Stimulated activated CD4-positive, alpha-beta T cell treated with anti-CD3 and anti-CD28 coated beads, Interleukin-12 subunit alpha, Interleukin-12 subunit beta, amount 100 ng/mL, for 4 hours (primary cell): ENCODE data around the gene PDSS1.
"Not testable (repeated sequence)": the region's sequence is repeated elsewhere in the genome, so short reads cannot be mapped to it uniquely, and the experiment has no call there.

ENCODE experiments used
- DNase-seq: peaks from one replicate; pipeline ENCODE4 v3.0.0-alpha.2; 2020

PDSS1 gene

GRCh38 chr10:26743091-26743490 is 45.6 kb downstream of the PDSS1 start:
- no peak for DNase-seq

- DNase-seq = no peak
These were observed 46.3 kb downstream of the PDSS1 start for GRCh38 chr10:26743841-26744240.

GRCh38 chr10:26746061-26746460 is 48.6 kb downstream of the PDSS1 start:
- no peak for DNase-seq

GRCh38 chr10:26755443-26755903 is 58.0 kb downstream of the PDSS1 start:
- no peak for DNase-seq

GRCh38 chr10:26759008-26759407 is 61.5 kb downstream of the PDSS1 start:
- no peak for DNase-seq

- DNase-seq = no peak
These were observed 68.0 kb downstream of the PDSS1 start for GRCh38 chr10:26765549-26765948.

- DNase-seq = no peak
These were observed 72.6 kb downstream of the PDSS1 start for GRCh38 chr10:26770069-26770468.

GRCh38 chr10:26773633-26774032 is 76.1 kb downstream of the PDSS1 start:
- DNase-seq = no peak

GRCh38 chr10:26776258-26776657 is 78.8 kb downstream of the PDSS1 start:
- no peak for DNase-seq

GRCh38 chr10:26777686-26778085 is 80.2 kb downstream of the PDSS1 start:
- no peak for DNase-seq

GRCh38 chr10:26779176-26779860 is 81.8 kb downstream of the PDSS1 start:
- no peak for DNase-seq

- DNase-seq = no peak
These were observed 82.7 kb downstream of the PDSS1 start for GRCh38 chr10:26780106-26780792.

- no peak for DNase-seq
These were observed 83.5 kb downstream of the PDSS1 start for GRCh38 chr10:26780793-26781601.

- DNase-seq = no peak
These were observed 84.3 kb downstream of the PDSS1 start for GRCh38 chr10:26781797-26782196.

- DNase-seq = no peak
These were observed 89.9 kb downstream of the PDSS1 start for GRCh38 chr10:26787362-26787761.

- DNase-seq = not testable (repeated sequence)
These were observed 92.3 kb downstream of the PDSS1 start for GRCh38 chr10:26789779-26790178.

GRCh38 chr10:26790221-26790995 is 92.9 kb downstream of the PDSS1 start:
- no peak for DNase-seq

GRCh38 chr10:26792758-26793495 is 95.4 kb downstream of the PDSS1 start:
- no peak for DNase-seq
